H9 (cell line): ENCODE measurements around the gene CACNA1D. TPM values are rescaled to one million over a fixed set of nuclear protein-coding genes. Genes with fewer than 3 reads are reported as not detected.
"Not testable (repeated sequence)": the region's sequence is repeated elsewhere in the genome, so short reads cannot be mapped to it uniquely, and the experiment has no call there.

Experiments used
- DNase-seq: peaks from one replicate; pipeline ENCODE4 v3.0.0-alpha.2; 2017
- H2AFZ ChIP-seq: one replicate; pipeline ENCODE4 v1.6.1; 2013; ENCODE audit warnings: mild to moderate bottlenecking, low read length, control low read depth, moderate library complexity
- H2AK5ac ChIP-seq: 2 replicates; pipeline ENCODE4 v1.6.1; 2013; ENCODE audit warnings: low read length, control low read depth, mixed read lengths; ENCODE audit not compliant: insufficient read length
- H2BK120ac ChIP-seq: one replicate; pipeline ENCODE4 v1.6.1; 2013; ENCODE audit warnings: low read depth, mild to moderate bottlenecking, low read length, control low read depth, inconsistent platforms; ENCODE audit not compliant: poor library complexity, severe bottlenecking
- H2BK12ac ChIP-seq: 2 replicates; pipeline ENCODE4 v1.6.1; 2013; ENCODE audit warnings: low read length, control low read depth, mixed read lengths, low read depth; ENCODE audit not compliant: insufficient read length
- H2BK15ac ChIP-seq: 2 replicates; pipeline ENCODE4 v1.6.1; 2013; ENCODE audit warnings: low read depth, low read length, control low read depth
- H2BK20ac ChIP-seq: one replicate; pipeline ENCODE4 v1.6.1; 2013; ENCODE audit warnings: low read depth, mild to moderate bottlenecking, low read length, control low read depth, inconsistent platforms; ENCODE audit not compliant: poor library complexity, severe bottlenecking
- H2BK5ac ChIP-seq: 2 replicates; pipeline ENCODE4 v1.6.1; 2013; ENCODE audit warnings: low read length, control low read depth, mixed read lengths; ENCODE audit not compliant: insufficient read length
- H3K14ac ChIP-seq: 2 replicates; pipeline ENCODE4 v1.6.1; 2013; ENCODE audit warnings: low read length, control low read depth; ENCODE audit not compliant: insufficient read depth
- H3K18ac ChIP-seq: 2 replicates; pipeline ENCODE4 v1.6.1; 2013; ENCODE audit warnings: low read depth, mild to moderate bottlenecking, mixed read lengths, low read length, control low read depth; ENCODE audit not compliant: insufficient read length
- H3K23ac ChIP-seq: 2 replicates; pipeline ENCODE4 v1.6.1; 2013; ENCODE audit warnings: low read length, control low read depth, mixed read lengths, low read depth; ENCODE audit not compliant: insufficient read length
- H3K23me2 ChIP-seq: 2 replicates; pipeline ENCODE4 v1.6.1; 2013; ENCODE audit warnings: low read depth, mild to moderate bottlenecking, mixed read lengths, low read length, control low read depth; ENCODE audit not compliant: insufficient read length, poor library complexity, severe bottlenecking
- H3K27ac ChIP-seq: 2 replicates; pipeline ENCODE4 v1.5.1; 2013; ENCODE audit warnings: low read length, control low read depth, mixed read lengths, low read depth; ENCODE audit not compliant: insufficient read length
- H3K27me3 ChIP-seq: 2 replicates; pipeline ENCODE4 v1.6.1; 2013; ENCODE audit warnings: low read length, control low read depth, inconsistent platforms; ENCODE audit not compliant: insufficient read depth
- H3K4ac ChIP-seq: 2 replicates; pipeline ENCODE4 v1.6.1; 2013; ENCODE audit warnings: low read depth, mild to moderate bottlenecking, control low read depth, inconsistent platforms, low read length, moderate library complexity
- H3K4me1 ChIP-seq: 2 replicates; pipeline ENCODE4 v1.6.1; 2013; ENCODE audit warnings: low read length, control low read depth, inconsistent platforms; ENCODE audit not compliant: insufficient read depth
- H3K4me2 ChIP-seq: 2 replicates; pipeline ENCODE4 v1.6.1; 2013; ENCODE audit warnings: low read length, control low read depth, mixed read lengths; ENCODE audit not compliant: insufficient read length, insufficient read depth
- H3K56ac ChIP-seq: 2 replicates; pipeline ENCODE4 v1.6.1; 2013; ENCODE audit warnings: low read depth, mild to moderate bottlenecking, mixed read lengths, low read length, control low read depth; ENCODE audit not compliant: insufficient read length
- H3K79me1 ChIP-seq: 2 replicates; pipeline ENCODE4 v1.6.1; 2013; ENCODE audit warnings: low read depth, mild to moderate bottlenecking, moderate library complexity, low read length, control low read depth, inconsistent platforms; ENCODE audit not compliant: insufficient read depth, poor library complexity, severe bottlenecking
- H3K79me2 ChIP-seq: 2 replicates; pipeline ENCODE4 v1.6.1; 2013; ENCODE audit warnings: low read length, control low read depth, inconsistent platforms; ENCODE audit not compliant: insufficient read depth
- H3K9ac ChIP-seq: 2 replicates; pipeline ENCODE4 v1.6.1; 2013; ENCODE audit warnings: low read length, control low read depth, mixed read lengths; ENCODE audit not compliant: insufficient read length; ENCODE audit errors: extremely low read depth
- H3K9me3 ChIP-seq: one replicate; pipeline ENCODE4 v1.6.1; 2013; ENCODE audit warnings: low read depth, low read length, inconsistent platforms; ENCODE audit not compliant: control insufficient read depth
- H3T11ph ChIP-seq: one replicate; pipeline ENCODE4 v1.6.1; 2013; ENCODE audit warnings: mild to moderate bottlenecking, low read length, control low read depth, inconsistent platforms
- H4K20me1 ChIP-seq: one replicate; pipeline ENCODE4 v1.6.1; 2013; ENCODE audit not compliant: control insufficient read depth, insufficient read length, insufficient read depth
- H4K5ac ChIP-seq: 2 replicates; pipeline ENCODE4 v1.6.1; 2013; ENCODE audit warnings: low read depth, mild to moderate bottlenecking, mixed read lengths, low read length, control low read depth; ENCODE audit not compliant: insufficient read length
- H4K8ac ChIP-seq: replicated peaks from 2 replicates; pipeline ENCODE4 v1.6.1; 2013; ENCODE audit warnings: low read length, control low read depth, mixed read lengths, low read depth; ENCODE audit not compliant: insufficient read length
- H4K91ac ChIP-seq: 2 replicates; pipeline ENCODE4 v1.6.1; 2013; ENCODE audit warnings: low read depth, mild to moderate bottlenecking, moderate library complexity, mixed read lengths, low read length, control low read depth; ENCODE audit not compliant: insufficient read length
- H3K27ac Mint-ChIP-seq, 3 experiments: 2 replicates in 2 of 3; 3 replicates in 1 of 3; pipeline ENCODE4 v1.8.0; 2020 to 2021; ENCODE audit warnings: mixed read lengths in 3 of 3, mild to moderate bottlenecking in 1 of 3, moderate library complexity in 1 of 3
- H3K27me3 Mint-ChIP-seq: 2 replicates; pipeline ENCODE4 v1.8.0; 2021; ENCODE audit warnings: low read depth, mild to moderate bottlenecking, moderate library complexity, mixed read lengths
- H3K36me3 Mint-ChIP-seq, 3 experiments: 2 replicates in 2 of 3; 3 replicates in 1 of 3; pipeline ENCODE4 v1.8.0; 2020 to 2021; ENCODE audit warnings: low read depth in 3 of 3, mixed read lengths in 3 of 3; ENCODE audit not compliant: insufficient read depth in 1 of 3
- H3K4me1 Mint-ChIP-seq, 2 experiments: 2 replicates each; pipeline ENCODE4 v1.8.0; 2020; ENCODE audit warnings: mixed read lengths in 2 of 2
- H3K4me3 Mint-ChIP-seq, 2 experiments: 2 replicates in 1 of 2; 3 replicates in 1 of 2; pipeline ENCODE4 v1.8.0; 2020 to 2021; ENCODE audit warnings: mild to moderate bottlenecking in 2 of 2, mixed read lengths in 2 of 2, moderate library complexity in 1 of 2
- H3K9me3 Mint-ChIP-seq, 2 experiments: 2 replicates in 1 of 2; 3 replicates in 1 of 2; pipeline ENCODE4 v1.8.0; 2020; ENCODE audit warnings: mild to moderate bottlenecking in 2 of 2, mixed read lengths in 2 of 2, moderate library complexity in 1 of 2
- CTCF ChIP-seq: fragments of 200-600 bp; sonication (generic); conservative IDR thresholded peaks from 3 replicates; pipeline ENCODE4 v1.8.0; 2021; ENCODE audit warnings: antibody characterized with exemption, mild to moderate bottlenecking
- WGBS: extraction: QIAGEN DNeasy Blood & Tissue Kit; methylation state at CpG from one replicate; pipeline ENCODE4 v1.1.7; 2013; ENCODE audit warnings: missing lambda C conversion rate, low lambda C conversion rate, mixed read lengths; ENCODE audit not compliant: insufficient read length; ENCODE audit errors: extremely low coverage; 5-methylcytosine and 5-hydroxymethylcytosine counted together
- total RNA-seq: library from RNA; stranded (reverse); gene quantifications from 2 replicates; pipeline ENCODE4 v1.2.1, GENCODE V29; 2021

Gene CACNA1D
- total RNA-seq, 1 experiment from 2014 or later, result 3.5 TPM

GRCh38 chr3:53571264-53571663 is 76.9 kb downstream of the CACNA1D start:
- Histone ChIP-seq H4K5ac (no peak overlapping the region), H2BK12ac (no peak overlapping the region), H3K14ac (no peak overlapping the region), H3K79me1 (no peaks in the 10 kb centered on the region), H3K27ac (no peak overlapping the region), H2AFZ (no peak overlapping the region), H3K4me1 (no peaks in the 10 kb centered on the region), H2BK15ac (no peak overlapping the region), H4K20me1 (no peaks in the 10 kb centered on the region), H3K9ac (no peak overlapping the region), H2BK5ac (no peak overlapping the region), H2BK20ac (no peak overlapping the region), H3T11ph (no peak overlapping the region), H3K79me2 (no peaks in the 10 kb centered on the region), H3K56ac (no peak overlapping the region), H3K23me2 (no peaks in the 10 kb centered on the region), H4K8ac (no peak overlapping the region), H2BK120ac (no peak overlapping the region), H2AK5ac (no peak overlapping the region), H4K91ac (no peak overlapping the region), H3K18ac (no peak overlapping the region), H3K4me2 (no peak overlapping the region), H3K23ac (no peak overlapping the region), H3K9me3 (no peaks in the 10 kb centered on the region), H3K27me3 (no peaks in the 10 kb centered on the region), H3K4ac (no peak overlapping the region)
- Mint-ChIP-seq H3K4me3 (no peak overlapping the region), H3K27ac (no peak overlapping the region), H3K36me3 (no peaks in the 10 kb centered on the region), H3K9me3 (no peaks in the 10 kb centered on the region), H3K4me1 (peaks cover 21 to 24% of the 10 kb centered on the region in 2 experiments), H3K27me3 (peaks cover 5% of the 10 kb centered on the region)
- no peak for TF ChIP-seq CTCF
- DNase-seq, result no peak
- WGBS, result no CpG with 5 or more reads among the region's 4 CpGs

- not testable (repeated sequence) for H3K27ac ChIP-seq, H3K27ac Mint-ChIP-seq, H3K18ac ChIP-seq, H3K27me3 ChIP-seq, H3K14ac ChIP-seq, H3K36me3 Mint-ChIP-seq, H3K23me2 ChIP-seq, H2AFZ ChIP-seq, H3K4me1 ChIP-seq, H3K4me2 ChIP-seq, H3K56ac ChIP-seq, H3K9me3 Mint-ChIP-seq, H2BK5ac ChIP-seq, H3K4ac ChIP-seq, H4K8ac ChIP-seq, H3T11ph ChIP-seq, H3K27me3 Mint-ChIP-seq, H3K23ac ChIP-seq, H2BK12ac ChIP-seq, H2BK15ac ChIP-seq, H3K9ac ChIP-seq, H2BK120ac ChIP-seq, H4K20me1 ChIP-seq, H3K79me1 ChIP-seq, H2AK5ac ChIP-seq, H4K5ac ChIP-seq, H2BK20ac ChIP-seq, H3K9me3 ChIP-seq, H4K91ac ChIP-seq, DNase-seq, H3K79me2 ChIP-seq, H3K4me3 Mint-ChIP-seq
- no CpG with 5 or more reads among the region's 4 CpGs for WGBS
- peaks cover 16 to 19% of the 10 kb centered on the region in 2 experiments for H3K4me1 Mint-ChIP-seq
Observed at GRCh38 chr3:53572184-53572583, 77.8 kb downstream of the CACNA1D start.
